SJSA1 (cell line): ENCODE data around the gene SMCO4. TPM values are rescaled to one million over a fixed set of nuclear protein-coding genes. Genes with fewer than 3 reads are reported as not detected.
"Not testable (repeated sequence)": the region's sequence is repeated elsewhere in the genome, so short reads cannot be mapped to it uniquely, and the experiment has no call there.

ENCODE experiments used
- DNase-seq, 2 experiments: peaks; one replicate each; pipeline ENCODE4 v3.0.0-alpha.2; 2015 to 2020; ENCODE audit warnings: low spot score in 2 of 2, low read depth in 1 of 2
- H3K27ac ChIP-seq: fragments of 250-450 bp; sonication (Bioruptor Pico); 2 replicates; pipeline ENCODE4 v1.5.1; 2020; ENCODE audit warnings: mild to moderate bottlenecking, moderate library complexity
- H3K27me3 ChIP-seq: fragments of 250-450 bp; sonication (Bioruptor Pico); replicated peaks from 2 replicates; pipeline ENCODE4 v1.5.1; 2020; ENCODE audit warnings: mild to moderate bottlenecking, moderate library complexity
- H3K36me3 ChIP-seq: fragments of 250-450 bp; sonication (Bioruptor Pico); 2 replicates; pipeline ENCODE4 v1.5.1; 2020; ENCODE audit warnings: mild to moderate bottlenecking
- H3K4me1 ChIP-seq: fragments of 250-450 bp; sonication (Bioruptor Pico); replicated peaks from 2 replicates; pipeline ENCODE4 v1.6.1; 2021; ENCODE audit warnings: mild to moderate bottlenecking
- H3K4me3 ChIP-seq: fragments of 250-450 bp; sonication (Bioruptor Pico); 2 replicates; pipeline ENCODE4 v1.5.1; 2020; ENCODE audit warnings: mild to moderate bottlenecking
- H3K9me3 ChIP-seq: fragments of 250-450 bp; sonication (Bioruptor Pico); replicated peaks from 2 replicates; pipeline ENCODE4 v1.5.1; 2020; ENCODE audit warnings: mild to moderate bottlenecking
- total RNA-seq: library from RNA; depleted of rRNA; stranded (reverse); fragments of >200 nt; shearing (Covaris generic); gene quantifications from 2 replicates; pipeline ENCODE4 v1.2.3, GENCODE V29; 2014

The SMCO4 gene
- total RNA-seq, 1 experiment from 2014 or later, result 6.8 TPM

DNA sequence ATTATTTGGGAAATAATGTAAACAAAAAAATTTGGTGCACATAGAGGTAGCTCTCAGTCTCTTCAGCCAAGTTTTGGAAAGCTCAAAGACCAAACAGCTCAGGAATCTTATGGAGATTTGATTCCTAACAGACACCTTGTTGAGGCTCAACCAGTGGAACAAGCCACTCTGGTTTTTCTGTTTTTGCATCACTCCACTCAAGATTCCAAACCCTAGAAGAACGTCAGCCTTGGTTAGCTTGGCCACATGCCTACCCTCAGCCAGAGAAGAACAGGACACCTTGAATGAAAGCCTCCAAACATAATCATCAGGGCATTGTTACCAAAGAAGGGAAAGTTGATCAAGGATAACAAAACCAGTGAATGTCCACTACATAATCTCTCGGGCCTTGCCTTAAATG, 3.8 kb upstream of the SMCO4 start:
- no peaks in the 10 kb centered on the region for H3K27me3 ChIP-seq
- H3K36me3 ChIP-seq, result no peaks in the 10 kb centered on the region
- H3K9me3 ChIP-seq, result no peaks in the 10 kb centered on the region
- no peak overlapping the region for H3K4me3 ChIP-seq
- H3K4me1 ChIP-seq, result peaks cover 7% of the 10 kb centered on the region; the same call in 1 of the 2 replicates
- no peak overlapping the region for H3K27ac ChIP-seq
- no peak for DNase-seq

DNA sequence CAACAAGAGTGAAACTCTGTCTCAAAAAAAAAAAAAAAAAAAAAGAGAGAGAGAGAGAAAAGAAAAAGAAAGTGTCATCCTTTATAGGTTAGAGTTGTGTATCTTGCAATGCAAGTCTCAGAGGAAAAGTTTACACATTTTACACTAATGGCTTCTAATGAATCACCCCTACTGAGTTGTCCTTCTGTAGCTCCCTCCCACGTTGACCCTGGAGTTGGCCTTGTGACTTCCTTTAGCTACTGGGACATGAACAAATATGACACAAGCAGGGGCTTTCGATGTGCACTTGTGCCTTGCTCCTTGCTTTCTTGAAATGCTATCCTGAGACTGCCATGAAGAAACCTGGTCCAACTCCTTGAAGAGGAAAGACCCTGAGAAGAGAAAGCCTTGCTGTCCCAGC, 2.4 kb upstream of the SMCO4 start:
- Histone ChIP-seq H3K4me3 (no peak overlapping the region), H3K36me3 (no peaks in the 10 kb centered on the region), H3K4me1 (peaks cover 11% of the 10 kb centered on the region; the same call in 1 of the 2 replicates), H3K27me3 (no peaks in the 10 kb centered on the region), H3K27ac (no peak overlapping the region), H3K9me3 (no peaks in the 10 kb centered on the region)
- no peak for DNase-seq

DNA sequence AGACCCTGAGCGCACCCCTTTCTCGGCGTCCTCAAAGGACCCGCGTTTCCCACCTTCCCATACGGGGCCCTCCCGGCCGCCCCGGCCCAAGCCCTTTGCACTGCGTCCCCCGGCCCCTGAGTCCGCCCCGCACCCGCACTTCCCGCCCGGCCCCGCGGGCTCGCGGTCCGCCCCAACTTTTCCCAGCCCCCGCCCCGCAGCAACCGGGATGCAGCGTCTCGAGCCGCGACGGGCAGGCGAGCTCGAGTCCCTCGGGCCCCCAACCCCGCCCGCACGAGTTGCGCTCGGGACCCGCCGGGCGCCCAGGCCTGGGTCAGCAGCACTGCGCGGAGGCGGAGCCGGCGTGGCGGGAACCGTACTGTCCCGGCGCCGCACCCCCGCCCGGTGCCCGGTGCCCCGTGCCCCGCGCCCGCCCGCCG, 371 bp downstream of the SMCO4 start:
- no peak for DNase-seq
- H3K27ac ChIP-seq, result no peak overlapping the region
- peaks cover 11% of the 10 kb centered on the region; the same call in 1 of the 2 replicates for H3K4me1 ChIP-seq
- no peaks in the 10 kb centered on the region for H3K27me3 ChIP-seq
- no peaks in the 10 kb centered on the region for H3K36me3 ChIP-seq
- no peaks in the 10 kb centered on the region for H3K9me3 ChIP-seq
- H3K4me3 ChIP-seq, result peak overlapping the region; percentile 42

DNA sequence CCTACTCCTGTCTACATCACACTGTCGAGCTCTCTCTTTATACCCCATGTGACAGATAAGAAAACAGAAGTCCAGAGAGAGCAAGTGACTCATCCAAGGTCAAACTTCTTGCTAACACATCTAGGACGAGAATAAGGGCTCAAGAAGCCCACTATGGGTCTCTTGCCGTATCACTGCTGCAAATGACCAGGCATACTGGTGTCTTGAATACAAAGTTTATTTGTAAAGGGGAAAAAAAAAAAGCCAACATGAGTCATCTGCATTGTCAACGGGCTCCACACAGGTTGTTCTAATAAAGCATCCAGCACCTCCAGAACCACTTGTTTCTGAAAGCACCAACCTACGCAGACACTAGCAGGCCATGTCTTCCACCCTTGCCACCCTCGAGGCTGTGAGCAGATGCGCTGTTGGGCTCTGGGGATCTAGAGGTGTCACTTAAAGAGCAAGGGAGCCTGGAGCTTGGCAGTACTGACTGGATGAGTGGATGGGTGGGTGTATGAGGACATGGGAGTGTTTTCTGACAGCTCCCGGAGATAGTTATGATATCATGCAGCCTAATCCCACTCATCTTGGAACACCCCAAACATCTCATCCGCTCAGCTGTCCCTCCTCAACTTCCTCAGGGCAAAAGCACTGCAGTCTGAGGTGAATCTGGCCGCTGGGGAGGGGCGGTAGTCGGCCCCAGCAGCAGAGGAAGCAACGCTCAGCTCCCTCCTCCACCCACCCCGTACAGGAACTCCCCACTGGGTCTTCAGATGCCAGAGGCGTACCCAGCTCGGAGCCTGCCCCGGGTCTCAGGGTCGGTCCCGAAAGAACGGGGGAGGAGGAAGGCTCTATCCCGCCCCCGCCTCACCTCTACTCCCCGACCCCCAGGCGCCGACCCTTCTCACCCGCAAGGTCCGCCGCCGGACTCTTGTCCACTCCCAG, 1.0 kb downstream of the SMCO4 start:
- Histone ChIP-seq H3K4me1 (peaks cover 11% of the 10 kb centered on the region; the same call in 1 of the 2 replicates), H3K36me3 (no peaks in the 10 kb centered on the region), H3K27ac (no peak overlapping the region), H3K27me3 (no peaks in the 10 kb centered on the region), H3K9me3 (no peaks in the 10 kb centered on the region), H3K4me3 (peak overlapping the region; percentile 42)
- DNase-seq, result peak; percentile 40 to 54

DNA sequence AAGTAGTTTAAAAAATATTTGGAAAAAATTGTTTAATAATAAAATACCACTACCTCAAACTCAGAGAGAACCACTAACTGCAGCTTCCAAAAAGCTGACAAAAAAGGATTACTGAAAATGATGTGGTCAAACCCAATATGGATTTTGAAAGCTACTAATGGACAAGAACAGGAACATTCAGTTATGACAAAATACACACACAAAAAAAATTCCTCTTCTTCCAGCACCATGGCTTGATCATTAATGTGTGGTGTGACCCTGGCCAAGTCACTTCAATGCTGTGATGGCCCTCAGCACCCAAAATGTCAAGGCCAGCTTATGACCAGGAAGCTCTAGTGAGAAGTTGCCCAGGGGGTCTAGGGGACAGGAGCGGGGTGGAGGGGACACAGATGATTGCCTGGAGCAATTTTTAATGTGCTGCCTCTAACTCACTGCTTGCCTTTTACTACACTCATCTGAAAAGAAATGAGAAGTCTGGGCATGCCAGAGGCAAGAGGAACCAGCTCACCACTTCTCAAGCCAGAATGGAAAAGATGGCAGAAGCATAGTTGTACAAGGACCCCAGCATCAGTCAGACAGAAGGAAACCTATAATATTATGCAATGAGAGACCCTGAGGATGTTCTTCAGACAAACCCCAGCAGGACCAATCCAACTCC, 2.2 kb downstream of the SMCO4 start:
- no peak overlapping the region for H3K4me3 ChIP-seq

DNA sequence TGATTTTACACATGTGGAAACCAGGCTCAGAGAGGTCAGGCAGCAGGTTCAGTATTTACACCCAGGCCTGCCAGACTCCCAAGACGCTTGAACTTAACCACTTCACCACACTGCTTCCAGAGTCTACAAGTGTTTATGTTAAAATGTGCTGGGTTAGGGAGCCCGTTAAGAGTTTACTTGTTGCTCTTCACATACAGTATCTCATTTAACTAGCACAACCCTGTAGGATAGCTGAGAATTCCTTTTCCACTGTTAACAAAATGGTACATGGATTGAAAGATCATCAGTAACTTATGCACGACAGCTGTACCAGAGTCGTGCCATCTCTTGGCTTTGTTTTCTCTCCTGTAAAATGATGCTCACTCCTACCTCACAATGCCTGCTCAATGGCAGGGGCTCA, 2.9 kb downstream of the SMCO4 start:
- no peak overlapping the region for H3K27ac ChIP-seq
- no peaks in the 10 kb centered on the region for H3K27me3 ChIP-seq
- H3K36me3 ChIP-seq, result no peaks in the 10 kb centered on the region
- H3K9me3 ChIP-seq, result no peaks in the 10 kb centered on the region
- peaks cover 11% of the 10 kb centered on the region; the same call in 1 of the 2 replicates for H3K4me1 ChIP-seq
- H3K4me3 ChIP-seq, result no peak overlapping the region
- no peak for DNase-seq

More for the DNA sequence above, 2.2 kb downstream of the SMCO4 start:
- no peaks in the 10 kb centered on the region for H3K9me3 ChIP-seq
- peaks cover 11% of the 10 kb centered on the region; the same call in 1 of the 2 replicates for H3K4me1 ChIP-seq
- H3K27ac ChIP-seq, result no peak overlapping the region
- no peak for DNase-seq
- no peaks in the 10 kb centered on the region for H3K36me3 ChIP-seq
- H3K27me3 ChIP-seq, result no peaks in the 10 kb centered on the region

DNA sequence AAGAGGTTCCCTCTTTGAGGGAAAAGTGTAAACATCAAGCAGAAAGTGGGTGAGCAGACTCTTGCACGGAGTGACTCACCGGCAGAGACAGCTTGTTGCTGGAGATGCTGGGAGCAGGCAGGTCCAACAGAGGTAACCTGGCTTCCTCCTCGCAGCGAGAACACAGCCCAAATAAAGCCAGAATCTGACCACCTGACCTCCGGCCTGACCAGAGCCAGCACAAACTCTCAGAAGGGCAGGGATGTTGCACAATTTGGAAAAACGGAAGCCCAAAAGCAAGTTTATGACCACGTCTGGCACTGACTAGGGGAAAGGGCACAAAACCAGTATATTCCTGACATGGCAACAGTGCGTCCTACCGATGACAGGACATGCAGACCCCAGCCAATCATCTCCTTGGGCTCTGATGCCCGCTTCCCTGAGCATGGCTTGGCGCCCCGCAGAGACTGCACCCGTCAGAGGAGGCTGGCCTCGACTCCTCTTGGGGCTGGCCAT, 5.4 kb downstream of the SMCO4 start:
- H3K27ac ChIP-seq, result no peak overlapping the region
- H3K4me3 ChIP-seq, result no peak overlapping the region
- DNase-seq, result no peak
- no peaks in the 10 kb centered on the region for H3K9me3 ChIP-seq
- H3K36me3 ChIP-seq, result no peaks in the 10 kb centered on the region
- no peaks in the 10 kb centered on the region for H3K27me3 ChIP-seq
- H3K4me1 ChIP-seq, result peaks cover 7% of the 10 kb centered on the region; the same call in 1 of the 2 replicates

DNA sequence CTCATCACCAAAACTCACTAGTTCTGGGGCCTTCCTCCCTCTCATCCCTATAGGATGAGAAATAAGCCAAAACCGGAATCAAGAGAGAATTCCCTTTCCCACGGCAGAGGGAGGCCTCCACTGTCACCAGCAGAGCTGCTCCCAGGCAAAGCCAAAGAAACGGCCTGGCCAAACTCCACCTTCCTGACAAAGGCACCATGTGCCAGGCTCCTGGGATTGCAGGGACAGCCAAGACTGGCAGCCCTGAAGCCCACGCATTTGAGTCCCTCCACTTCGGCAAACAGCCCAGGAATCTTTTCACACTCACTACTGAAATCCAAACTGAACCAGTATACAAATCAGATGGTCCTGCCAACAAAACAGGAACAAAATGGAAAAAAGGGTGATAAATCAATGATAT, 6.1 kb downstream of the SMCO4 start:
- DNase-seq, result no peak
- H3K4me1 ChIP-seq, result peaks cover 4% of the 10 kb centered on the region; the same call in 1 of the 2 replicates
- H3K4me3 ChIP-seq, result no peak overlapping the region
- no peaks in the 10 kb centered on the region for H3K9me3 ChIP-seq
- no peaks in the 10 kb centered on the region for H3K36me3 ChIP-seq
- no peaks in the 10 kb centered on the region for H3K27me3 ChIP-seq
- no peak overlapping the region for H3K27ac ChIP-seq

DNA sequence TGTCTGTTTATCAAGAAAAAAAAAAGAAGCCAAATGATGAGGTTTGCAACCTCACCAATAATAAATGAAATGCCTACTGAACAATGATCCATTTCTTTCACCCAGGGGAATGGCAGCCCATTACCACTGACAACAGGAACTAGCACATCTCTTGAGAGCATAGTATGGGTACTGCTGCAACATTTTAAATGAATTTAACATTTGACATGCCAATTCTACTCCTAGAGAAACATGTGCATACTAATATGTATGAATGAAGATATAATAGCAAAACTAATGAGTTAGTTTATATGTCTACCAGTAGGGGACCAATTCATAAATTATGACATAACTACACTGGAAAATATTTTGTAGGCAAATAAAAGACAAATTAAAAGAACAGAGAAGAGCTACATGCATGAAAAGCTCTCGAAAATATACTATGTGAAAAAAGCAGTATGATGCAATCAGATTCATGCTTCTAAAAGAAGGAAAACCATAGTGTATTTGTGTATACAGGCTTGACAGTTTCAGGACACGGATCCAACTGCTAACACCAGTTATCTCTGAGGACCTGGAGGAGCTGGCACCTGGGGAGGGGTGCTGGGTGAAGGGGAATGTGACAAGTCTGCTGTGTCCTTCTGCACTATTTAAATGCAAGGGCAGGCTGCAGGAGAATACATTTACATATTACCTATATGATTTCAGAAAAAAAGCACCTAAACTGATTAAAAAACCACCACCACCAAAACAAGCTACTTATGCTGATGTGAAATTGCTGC, 6.9 kb downstream of the SMCO4 start:
- Histone ChIP-seq H3K36me3 (no peaks in the 10 kb centered on the region), H3K4me3 (no peak overlapping the region), H3K27ac (no peak overlapping the region), H3K9me3 (no peaks in the 10 kb centered on the region), H3K4me1 (no peaks in the 10 kb centered on the region), H3K27me3 (no peaks in the 10 kb centered on the region)
- no peak for DNase-seq

DNA sequence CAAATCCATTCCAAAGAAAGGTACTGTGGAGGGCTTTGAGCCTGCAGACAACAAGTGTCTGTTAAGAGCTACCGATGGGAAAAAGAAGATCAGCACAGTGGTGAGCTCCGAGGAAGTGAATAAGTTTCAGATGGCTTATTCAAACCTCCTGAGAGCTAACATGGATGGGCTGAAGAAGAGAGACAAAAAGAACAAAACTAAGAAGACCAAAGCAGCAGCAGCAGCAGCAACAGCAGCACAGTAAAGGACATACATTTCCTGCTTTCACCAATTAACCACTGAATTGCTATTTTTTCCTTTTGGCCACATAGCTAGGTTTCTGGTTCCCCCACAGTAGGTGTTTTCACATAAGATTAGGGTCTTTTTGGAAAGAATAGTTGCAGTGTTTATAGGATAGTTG, 7.6 kb downstream of the SMCO4 start:
- DNase-seq, H3K9me3 ChIP-seq, H3K4me1 ChIP-seq, H3K27ac ChIP-seq, H3K4me3 ChIP-seq, H3K36me3 ChIP-seq, H3K27me3 ChIP-seq: not testable (repeated sequence)

DNA sequence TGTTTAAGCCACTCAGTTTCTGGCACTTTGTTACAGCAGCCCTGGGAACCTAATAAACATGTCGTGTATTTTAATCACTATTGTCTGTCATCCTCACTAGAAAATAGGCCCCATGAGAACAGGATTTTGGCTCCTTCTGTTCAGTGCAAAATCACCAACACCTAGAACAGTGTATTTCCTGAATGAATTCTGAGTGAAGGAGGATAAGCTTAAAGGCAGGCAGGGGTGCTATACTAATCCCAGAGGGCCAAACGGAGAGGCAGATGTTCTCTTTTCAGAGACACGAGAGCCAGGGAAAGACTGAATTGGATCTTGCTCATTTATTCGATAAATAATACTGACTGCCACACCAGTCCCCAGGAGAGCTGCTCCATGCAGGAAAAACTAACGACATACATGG, 10.4 kb downstream of the SMCO4 start:
- H3K4me3 ChIP-seq, result no peak overlapping the region
- H3K9me3 ChIP-seq, result no peaks in the 10 kb centered on the region
- DNase-seq, result no peak
- no peaks in the 10 kb centered on the region for H3K4me1 ChIP-seq
- no peaks in the 10 kb centered on the region for H3K27me3 ChIP-seq
- no peak overlapping the region for H3K27ac ChIP-seq
- H3K36me3 ChIP-seq, result no peaks in the 10 kb centered on the region

DNA sequence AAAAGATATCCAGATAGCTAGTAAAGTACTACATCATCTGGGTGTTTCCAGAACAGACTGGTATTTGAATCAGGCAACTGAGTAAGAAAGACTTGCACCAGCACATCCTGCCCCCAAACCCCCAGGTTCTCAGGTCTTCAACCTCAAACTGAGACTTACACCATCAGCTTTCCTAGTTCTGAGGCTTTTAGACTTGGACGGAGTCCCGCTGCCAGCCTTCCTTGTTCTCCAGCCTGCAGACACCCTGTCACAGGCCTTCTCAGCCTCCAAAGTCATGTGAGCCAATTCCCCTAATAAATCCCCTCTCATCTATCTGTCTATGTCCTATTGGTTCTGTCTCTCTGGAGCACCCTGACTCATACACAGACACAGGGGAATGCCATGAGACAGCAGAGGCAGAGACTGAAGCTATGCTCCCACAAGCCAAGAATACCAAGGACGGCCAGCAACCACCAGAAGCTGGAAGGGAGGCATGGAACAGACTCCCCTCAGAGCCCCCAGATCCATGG, 10.9 kb downstream of the SMCO4 start:
- Histone ChIP-seq H3K9me3 (no peaks in the 10 kb centered on the region), H3K27ac (no peak overlapping the region), H3K4me1 (no peaks in the 10 kb centered on the region), H3K36me3 (no peaks in the 10 kb centered on the region), H3K4me3 (no peak overlapping the region), H3K27me3 (no peaks in the 10 kb centered on the region)
- DNase-seq, result no peak

DNA sequence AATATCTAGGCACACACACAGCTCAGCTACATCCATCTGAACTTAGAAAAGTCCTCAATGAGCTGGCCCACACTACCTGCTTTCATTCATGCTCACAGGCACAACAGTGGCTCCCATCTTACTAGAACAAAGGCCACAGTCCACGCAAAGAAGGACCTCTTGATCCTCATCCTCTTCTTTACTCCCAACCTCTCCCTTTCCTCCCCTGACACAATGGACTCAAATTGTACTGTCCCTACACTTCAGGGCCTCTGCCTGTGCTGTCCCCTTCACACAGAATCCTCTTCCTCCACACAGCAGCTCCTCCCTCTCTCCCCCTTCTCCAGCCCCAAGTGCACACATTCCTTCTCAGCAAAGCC, 12.7 kb downstream of the SMCO4 start:
- Histone ChIP-seq H3K4me3 (no peak overlapping the region), H3K27ac (no peak overlapping the region), H3K27me3 (no peaks in the 10 kb centered on the region), H3K36me3 (no peaks in the 10 kb centered on the region), H3K9me3 (no peaks in the 10 kb centered on the region), H3K4me1 (no peaks in the 10 kb centered on the region)
- DNase-seq, result no peak
